C4-2B (cell line): ENCODE data around the gene PRRT4.

ENCODE experiments used
- CTCF ChIP-seq: fragments of 450-650 bp; conservative IDR thresholded peaks from 2 replicates; pipeline ENCODE4 v1.5.1; 2017; ENCODE audit warnings: mild to moderate bottlenecking
- ZFX ChIP-seq: fragments of 450-650 bp; IDR thresholded peaks from 2 replicates; pipeline ENCODE4 v1.6.1; 2017

GRCh38 chr7:128361411-128362379 is at the start of gene PRRT4:
- TF ChIP-seq CTCF (no peak; the same call in 1 of the 2 replicates), ZFX (no peak)
